IMR-90 (cell line): ENCODE results near the gene CD300LF. TPM values are rescaled to one million over a fixed set of nuclear protein-coding genes. Genes with fewer than 3 reads are reported as not detected.

ENCODE experiments used
- ATAC-seq: fragments of 200-7000 bp; cut with Tn5 transposase; 2 replicates; pipeline ENCODE4 v1.9.1; 2020; ENCODE audit warnings: low read depth, mild to moderate bottlenecking, moderate library complexity
- BruUV-seq: library from RNA; stranded (reverse); fragments of 400-500 nt; replicated peaks from 2 replicates; lab custom pipeline; 2021; lab: Mats Ljungman, UMichigan
- CTCF ChIA-PET: fragments of 300-600 bp; formaldehyde crosslinking; extraction: SDS; loops from one replicate; lab custom pipeline; 2021; ENCODE audit warnings: antibody characterized with exemption; lab: Yijun Ruan, JAX
- POLR2A ChIA-PET: fragments of 300-600 bp; sonication (Branson Sonifier 250); formaldehyde crosslinking; loops from one replicate; lab custom pipeline; 2022; ENCODE audit warnings: antibody characterized with exemption; ENCODE audit not compliant: unreplicated experiment; lab: Charles Lee
- DNase-seq: peaks from one replicate; pipeline ENCODE4 v3.0.0; 2013
- H2AFZ ChIP-seq: replicated peaks from 2 replicates; pipeline ENCODE3; 2013; ENCODE audit warnings: low read length, mild to moderate bottlenecking; ENCODE audit not compliant: poor library complexity
- H2AK5ac ChIP-seq: 2 replicates; pipeline ENCODE4 v1.6.1; 2013; ENCODE audit warnings: low read depth, low read length, inconsistent platforms
- H2AK9ac ChIP-seq: replicated peaks from 2 replicates; pipeline ENCODE3; 2013; ENCODE audit warnings: mild to moderate bottlenecking, low read depth, low read length, moderate library complexity; ENCODE audit not compliant: poor library complexity
- H2BK120ac ChIP-seq: 2 replicates; pipeline ENCODE4 v1.6.1; 2013; ENCODE audit warnings: low read depth, low read length, inconsistent platforms
- H2BK15ac ChIP-seq: 3 replicates; pipeline ENCODE4 v1.6.1; 2013; ENCODE audit warnings: low read depth, low read length, inconsistent platforms
- H2BK20ac ChIP-seq: 2 replicates; pipeline ENCODE4 v1.6.1; 2013; ENCODE audit warnings: low read depth, mild to moderate bottlenecking, inconsistent platforms, low read length, moderate library complexity
- H2BK5ac ChIP-seq: 2 replicates; pipeline ENCODE4 v1.6.1; 2013; ENCODE audit warnings: mild to moderate bottlenecking, low read depth, low read length, inconsistent platforms; ENCODE audit not compliant: poor library complexity, severe bottlenecking
- H3K14ac ChIP-seq: replicated peaks from 2 replicates; pipeline ENCODE4 v1.6.1; 2013; ENCODE audit warnings: low read depth, low read length, inconsistent platforms
- H3K18ac ChIP-seq: 2 replicates; pipeline ENCODE4 v1.6.1; 2013; ENCODE audit warnings: low read depth, low read length, control low read depth
- H3K23ac ChIP-seq: 2 replicates; pipeline ENCODE4 v1.6.1; 2013; ENCODE audit warnings: low read depth, low read length, inconsistent platforms
- H3K27ac ChIP-seq: 2 replicates; pipeline ENCODE4 v1.5.1; 2013; ENCODE audit warnings: mild to moderate bottlenecking, control low read depth, low read length; ENCODE audit not compliant: insufficient read depth
- H3K27me3 ChIP-seq: 2 replicates; pipeline ENCODE4 v1.6.1; 2013; ENCODE audit warnings: low read length; ENCODE audit not compliant: control insufficient read depth, insufficient read depth
- H3K36me3 ChIP-seq: 2 replicates; pipeline ENCODE4 v1.6.1; 2013; ENCODE audit warnings: low read length, mixed read lengths; ENCODE audit not compliant: control insufficient read depth, insufficient read depth
- H3K4ac ChIP-seq: 2 replicates; pipeline ENCODE4 v1.6.1; 2013; ENCODE audit warnings: low read depth, low read length, inconsistent platforms
- H3K4me1 ChIP-seq: 2 replicates; pipeline ENCODE4 v1.6.1; 2013; ENCODE audit warnings: low read length, mixed read lengths; ENCODE audit not compliant: control insufficient read depth, insufficient read depth
- H3K4me2 ChIP-seq: 2 replicates; pipeline ENCODE4 v1.6.1; 2013; ENCODE audit warnings: low read depth, mild to moderate bottlenecking, control low read depth, low read length, moderate library complexity
- H3K4me3 ChIP-seq: 2 replicates; pipeline ENCODE4 v1.5.1; 2013; ENCODE audit warnings: low read depth, mild to moderate bottlenecking, control low read depth, low read length, moderate library complexity; ENCODE audit not compliant: insufficient read depth
- H3K56ac ChIP-seq: 2 replicates; pipeline ENCODE4 v1.6.1; 2013; ENCODE audit warnings: low read length, inconsistent platforms; ENCODE audit not compliant: insufficient read depth; ENCODE audit errors: extremely low read depth
- H3K79me1 ChIP-seq, 2 experiments: 2 replicates each; pipeline ENCODE4 v1.6.1; 2013; ENCODE audit warnings: low read length in 2 of 2, inconsistent platforms in 1 of 2, low read depth in 1 of 2
- H3K9ac ChIP-seq: 2 replicates; pipeline ENCODE4 v1.6.1; 2013; ENCODE audit warnings: low read depth, low read length, control low read depth
- H3K9me1 ChIP-seq: 2 replicates; pipeline ENCODE4 v1.6.1; 2013; ENCODE audit warnings: low read length, inconsistent platforms; ENCODE audit not compliant: insufficient read depth
- H3K9me3 ChIP-seq: 2 replicates; pipeline ENCODE4 v1.6.1; 2013; ENCODE audit warnings: low read length; ENCODE audit not compliant: control insufficient read depth, insufficient read depth
- H4K20me1 ChIP-seq: 2 replicates; pipeline ENCODE4 v1.6.1; 2013; ENCODE audit warnings: low read length, inconsistent platforms; ENCODE audit not compliant: insufficient read depth
- H4K5ac ChIP-seq: 2 replicates; pipeline ENCODE4 v1.6.1; 2013; ENCODE audit warnings: mild to moderate bottlenecking, low read depth, low read length, control low read depth
- H4K8ac ChIP-seq, 2 experiments: 2 replicates each; pipeline ENCODE4 v1.6.1; 2013; ENCODE audit warnings: low read depth in 2 of 2, low read length in 2 of 2, control low read depth in 1 of 2, inconsistent platforms in 1 of 2
- H4K91ac ChIP-seq: 2 replicates; pipeline ENCODE4 v1.6.1; 2013; ENCODE audit warnings: low read depth, low read length, inconsistent platforms; ENCODE audit not compliant: insufficient read depth
- BHLHE40 ChIP-seq: fragments of 150-350 bp; IDR thresholded peaks from 2 replicates; pipeline ENCODE4 v1.6.1; 2016; ENCODE audit warnings: mild to moderate bottlenecking, low read depth, low read length
- NFE2L2 ChIP-seq: fragments of 150-350 bp; IDR thresholded peaks from 2 replicates; pipeline ENCODE4 v1.6.1; 2016; ENCODE audit warnings: low read depth, mild to moderate bottlenecking, low read length
- RFX5 ChIP-seq: IDR thresholded peaks from 2 replicates; pipeline ENCODE4 v1.8.0; 2012; ENCODE audit warnings: low read depth, mild to moderate bottlenecking, low read length, moderate library complexity
- USF2 ChIP-seq: fragments of 150-350 bp; IDR thresholded peaks from 2 replicates; pipeline ENCODE4 v1.6.1; 2017; ENCODE audit warnings: mild to moderate bottlenecking, antibody characterized with exemption, low read length, low read depth
- WGBS, 2 experiments: methylation state at CpG; one replicate each; pipeline versions ENCODE4 v1.1.5 to v1.1.7; 2013; ENCODE audit warnings: missing lambda C conversion rate in 2 of 2; ENCODE audit not compliant: insufficient read length in 1 of 2; ENCODE audit errors: extremely low coverage in 2 of 2; 5-methylcytosine and 5-hydroxymethylcytosine counted together
- dilution Hi-C: fragments of 300-500 bp; cut with HindIII; formaldehyde crosslinking; loops from one replicate; pipeline ENCODE4 v1.14.3; 2018; ENCODE audit warnings: low sequenced_read_pairs; ENCODE audit not compliant: unreplicated experiment
- in situ Hi-C: fragments of 300-500 bp; cut with MboI; formaldehyde crosslinking; loops from 3 replicates; pipeline ENCODE4 v1.14.3; 2019; ENCODE audit warnings: low sequenced_read_pairs, inconsistent platforms, mixed read lengths
- intact Hi-C: fragments of 100-400 bp; cut with micrococcal nuclease; formaldehyde crosslinking; loops from 2 replicates; pipeline ENCODE4 v1.10.0; 2022
- polyA plus RNA-seq, 3 experiments: library from polyadenylated mRNA; depleted of rRNA; stranded (reverse); fragments of >200 nt; gene quantifications; 2 replicates each; pipeline ENCODE4 v1.2.3, GENCODE V29; 2012; ENCODE audit warnings: low replicate concordance in 1 of 3
- total RNA-seq: library from RNA; depleted of rRNA; stranded (reverse); fragments of >200 nt; gene quantifications from 2 replicates; pipeline ENCODE4 v1.2.3, GENCODE V29; 2012
- TF ChIP-seq, protein P1 (sequence below): fragments of 150-350 bp; IDR thresholded peaks from 2 replicates; pipeline ENCODE4 v1.6.1; 2016; ENCODE audit warnings: low read depth, mild to moderate bottlenecking, low read length, moderate library complexity, borderline replicate concordance

Gene CD300LF
- total and polyA plus RNA-seq, 2 of the 4 experiments (the other 2 are of a cell fraction): not detected

DNA sequence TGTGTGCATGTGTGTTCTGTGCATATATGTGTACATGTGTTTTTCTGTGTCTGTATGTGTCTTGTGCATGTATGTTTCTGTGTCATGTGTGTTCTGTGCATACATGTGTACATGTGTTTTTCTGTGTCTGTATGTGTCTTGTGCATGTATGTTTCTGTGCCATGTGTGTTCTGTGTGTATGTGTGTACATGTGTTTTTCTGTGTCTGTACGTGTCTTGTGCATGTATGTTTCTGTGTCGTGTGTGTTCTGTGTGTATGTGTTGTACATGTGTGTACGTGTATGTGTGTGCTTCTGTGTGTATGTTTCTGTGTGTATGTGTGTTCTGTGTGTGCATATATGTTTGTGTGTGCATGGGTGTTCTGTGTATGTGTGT is 16.0 kb upstream of the CD300LF start:
- TF ChIP-seq BHLHE40 (no peak), NFE2L2 (no peak), RFX5 (no peak), USF2 (no peak)
- TF ChIP-seq, protein P1, sequence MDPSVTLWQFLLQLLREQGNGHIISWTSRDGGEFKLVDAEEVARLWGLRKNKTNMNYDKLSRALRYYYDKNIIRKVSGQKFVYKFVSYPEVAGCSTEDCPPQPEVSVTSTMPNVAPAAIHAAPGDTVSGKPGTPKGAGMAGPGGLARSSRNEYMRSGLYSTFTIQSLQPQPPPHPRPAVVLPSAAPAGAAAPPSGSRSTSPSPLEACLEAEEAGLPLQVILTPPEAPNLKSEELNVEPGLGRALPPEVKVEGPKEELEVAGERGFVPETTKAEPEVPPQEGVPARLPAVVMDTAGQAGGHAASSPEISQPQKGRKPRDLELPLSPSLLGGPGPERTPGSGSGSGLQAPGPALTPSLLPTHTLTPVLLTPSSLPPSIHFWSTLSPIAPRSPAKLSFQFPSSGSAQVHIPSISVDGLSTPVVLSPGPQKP: no peak
- H3K18ac ChIP-seq: no peak overlapping the region
- no peak overlapping the region for H3K27ac ChIP-seq
- ChIA-PET CTCF (no interaction called here), POLR2A (no interaction called here)
- no peak overlapping the region for H3K4ac ChIP-seq
- H3K56ac ChIP-seq: no peak overlapping the region
- no peaks in the 10 kb centered on the region for H3K79me1 ChIP-seq
- H2BK120ac ChIP-seq: no peak overlapping the region
- no peaks in the 10 kb centered on the region for H3K4me1 ChIP-seq
- H3K9me1 ChIP-seq: no peaks in the 10 kb centered on the region
- no TSS peak for BruUV-seq
- no peak overlapping the region for H4K91ac ChIP-seq
- peak overlapping the region; percentile 19 for H2BK5ac ChIP-seq
- dilution Hi-C loops (no loop called here), in situ Hi-C loops (no loop called here), intact Hi-C loops (no loop called here)
- H4K20me1 ChIP-seq: no peaks in the 10 kb centered on the region
- H2BK20ac ChIP-seq: no peak overlapping the region
- no peak overlapping the region for H4K5ac ChIP-seq
- DNase-seq: no peak
- H4K8ac ChIP-seq: no peak overlapping the region
- no peak for ATAC-seq
- WGBS, 2 experiments: 60% methylated on average over 3 of the region's 3 CpGs; no CpG with 5 or more reads in 1 of the 2 experiments
- H3K23ac ChIP-seq: no peak overlapping the region
- no peaks in the 10 kb centered on the region for H3K36me3 ChIP-seq
- peaks cover 2% of the 10 kb centered on the region; the same call in 1 of the 2 replicates for H3K27me3 ChIP-seq
- H3K4me2 ChIP-seq: no peak overlapping the region
- H2AFZ ChIP-seq: no peak overlapping the region
- no peak overlapping the region for H2AK9ac ChIP-seq
- peaks cover 3% of the 10 kb centered on the region; the same call in 1 of the 2 replicates for H3K9me3 ChIP-seq
- H3K14ac ChIP-seq: no peak overlapping the region
- no peak overlapping the region for H2BK15ac ChIP-seq
- no peak overlapping the region for H3K4me3 ChIP-seq
- no peak overlapping the region for H2AK5ac ChIP-seq
- H3K9ac ChIP-seq: no peak overlapping the region
